Midbrain (tissue), 1 donor: ENCODE data around the gene EPHB1.

Experiments
- DNase-seq: peaks from one replicate; lab custom pipeline; 2025; lab: John Stamatoyannopoulos, UW

EPHB1 gene

GRCh38 chr3:135133905-135134683, 339.0 kb downstream of the EPHB1 start:
- no peak for DNase-seq

- no peak for DNase-seq
Observed at GRCh38 chr3:135134684-135135075, 339.6 kb downstream of the EPHB1 start.

GRCh38 chr3:135135445-135135844, 340.4 kb downstream of the EPHB1 start:
- DNase-seq, result no peak

GRCh38 chr3:135136361-135137100, 341.5 kb downstream of the EPHB1 start:
- DNase-seq, result no peak

- no peak for DNase-seq
Observed at GRCh38 chr3:135137296-135137695, 342.2 kb downstream of the EPHB1 start.

- no peak for DNase-seq
Observed at GRCh38 chr3:135138776-135139175, 343.7 kb downstream of the EPHB1 start.

- no peak for DNase-seq
Observed at GRCh38 chr3:135140591-135140990, 345.5 kb downstream of the EPHB1 start.

- peak; percentile 49 for DNase-seq
Observed at GRCh38 chr3:135141160-135141559, 346.1 kb downstream of the EPHB1 start.

- DNase-seq, result no peak
Observed at GRCh38 chr3:135141672-135142071, 346.6 kb downstream of the EPHB1 start.

GRCh38 chr3:135142530-135142929, 347.5 kb downstream of the EPHB1 start:
- no peak for DNase-seq

GRCh38 chr3:135143474-135143873, 348.4 kb downstream of the EPHB1 start:
- DNase-seq, result no peak

GRCh38 chr3:135145581-135145980, 350.5 kb downstream of the EPHB1 start:
- DNase-seq, result no peak

- DNase-seq, result no peak
Observed at GRCh38 chr3:135147657-135148056, 352.6 kb downstream of the EPHB1 start.

- no peak for DNase-seq
Observed at GRCh38 chr3:135148398-135149020, 353.4 kb downstream of the EPHB1 start.

GRCh38 chr3:135149707-135150681, 354.9 kb downstream of the EPHB1 start:
- no peak for DNase-seq

GRCh38 chr3:135154186-135154585, 359.1 kb downstream of the EPHB1 start:
- no peak for DNase-seq

GRCh38 chr3:135155228-135155627, 360.2 kb downstream of the EPHB1 start:
- DNase-seq, result no peak

- no peak for DNase-seq
Observed at GRCh38 chr3:135155791-135156190, 360.7 kb downstream of the EPHB1 start.

GRCh38 chr3:135157045-135157740, 362.1 kb downstream of the EPHB1 start:
- DNase-seq, result no peak

- DNase-seq, result no peak
Observed at GRCh38 chr3:135158520-135158919, 363.5 kb downstream of the EPHB1 start.

GRCh38 chr3:135159681-135160247, 364.7 kb downstream of the EPHB1 start:
- no peak for DNase-seq
